ENCODE results near the gene NR5A1.

The NR5A1 gene

DNA sequence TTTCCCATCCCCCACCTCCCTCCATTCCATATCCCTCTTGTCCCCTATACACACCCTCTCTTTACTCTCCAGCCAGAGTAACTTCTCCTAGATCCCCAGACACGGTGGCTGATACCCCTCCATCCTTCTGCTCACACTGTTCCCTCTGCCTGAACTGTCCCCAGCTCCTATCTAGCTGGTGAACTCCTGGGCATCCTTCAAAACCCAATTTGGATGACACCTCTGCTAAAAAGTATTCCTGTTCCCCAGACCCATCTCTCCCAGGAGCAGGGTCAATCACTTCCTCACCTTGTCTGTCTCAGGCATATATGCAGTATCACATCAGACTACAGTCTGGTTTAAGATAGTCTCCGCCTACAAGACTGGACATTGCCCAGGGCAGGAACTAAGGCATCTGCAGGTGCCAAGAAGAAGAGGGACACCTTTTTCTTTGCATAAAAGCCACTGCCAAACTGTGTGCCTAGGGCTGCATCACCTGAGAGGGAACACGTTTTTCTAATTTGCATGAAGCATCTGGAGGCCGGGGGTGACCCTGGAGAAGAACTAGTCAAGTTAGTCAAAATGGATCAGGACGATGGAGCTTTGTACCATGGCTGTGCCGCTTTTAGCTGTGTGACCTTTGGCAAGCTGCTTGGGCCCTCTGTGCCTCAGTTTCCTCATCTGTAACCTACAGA, 27.1 kb downstream of the NR5A1 start:
- no peak for FAIRE-seq

DNA sequence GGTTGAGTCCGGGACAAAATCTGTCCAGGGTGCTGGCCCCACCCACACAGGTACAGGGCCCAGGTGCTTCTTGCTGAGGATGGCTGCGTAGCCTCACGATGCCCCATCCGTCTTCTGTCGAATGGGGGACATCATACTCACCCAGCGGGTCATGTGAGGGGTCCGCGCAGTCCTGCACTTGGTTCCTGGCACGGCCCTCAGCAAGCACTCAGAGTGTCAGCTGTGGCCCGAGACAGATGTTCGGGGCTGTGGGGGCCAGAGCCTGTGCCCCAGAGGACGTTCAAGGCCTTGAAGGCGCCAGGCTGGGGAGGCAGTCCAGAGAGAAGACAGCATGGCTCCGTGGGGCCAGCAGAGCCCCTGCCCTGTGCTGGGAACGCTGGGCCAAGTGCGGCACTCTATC, 27.8 kb downstream of the NR5A1 start:
- no peak for FAIRE-seq

DNA sequence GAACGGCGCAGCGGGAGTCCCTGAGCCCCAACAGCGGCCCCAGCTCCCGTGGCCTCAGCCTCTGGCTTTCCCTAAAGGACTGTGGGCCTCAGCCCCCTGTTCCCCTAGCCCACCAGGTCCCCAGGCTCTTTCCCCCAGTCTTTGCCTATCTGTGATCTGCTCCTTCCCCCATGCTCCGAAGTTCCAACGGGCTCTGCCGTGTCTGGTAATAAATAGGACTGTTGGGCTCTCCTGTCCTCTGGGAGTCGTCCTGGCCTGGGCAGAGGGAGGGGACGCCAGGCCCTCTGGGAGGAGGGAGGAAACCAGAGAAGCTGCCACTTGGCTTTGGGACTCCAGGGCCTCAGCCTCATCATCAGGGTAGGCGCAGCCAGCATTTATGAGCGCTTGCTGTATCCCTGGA, 28.8 kb downstream of the NR5A1 start:
- no peak for FAIRE-seq

DNA sequence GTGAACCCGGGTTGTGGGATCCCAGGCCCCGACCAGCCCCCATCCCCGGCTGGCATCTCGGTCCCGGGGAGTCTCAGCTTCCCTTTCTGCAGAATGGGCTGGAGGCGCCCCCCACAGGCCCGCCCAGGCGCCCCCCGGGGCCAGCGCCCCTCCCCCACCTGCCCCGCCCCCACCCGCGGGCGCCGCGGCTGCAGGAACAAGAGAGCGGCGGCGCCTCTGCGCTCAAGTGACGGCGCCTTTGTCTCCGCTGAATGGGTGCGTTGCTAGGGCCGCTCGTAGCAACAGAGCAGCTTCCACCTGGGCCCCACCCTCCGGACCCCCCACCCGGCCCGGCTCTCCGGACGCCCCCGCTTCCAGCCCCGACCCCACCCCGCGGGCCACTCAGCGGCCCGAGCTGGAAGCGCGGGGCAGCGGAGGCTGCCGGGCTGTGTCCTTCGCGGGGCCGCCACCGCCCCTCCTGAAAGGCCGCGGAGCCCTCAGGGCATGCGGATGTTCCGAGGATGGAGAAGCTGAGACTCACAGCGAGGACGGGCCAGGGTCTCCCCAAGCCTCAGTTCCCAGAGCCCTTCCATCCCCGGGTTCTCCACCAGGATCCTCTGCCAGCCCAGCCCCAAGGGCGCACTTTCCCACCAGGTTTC, 29.4 kb downstream of the NR5A1 start:
- FAIRE-seq: no peak

DNA sequence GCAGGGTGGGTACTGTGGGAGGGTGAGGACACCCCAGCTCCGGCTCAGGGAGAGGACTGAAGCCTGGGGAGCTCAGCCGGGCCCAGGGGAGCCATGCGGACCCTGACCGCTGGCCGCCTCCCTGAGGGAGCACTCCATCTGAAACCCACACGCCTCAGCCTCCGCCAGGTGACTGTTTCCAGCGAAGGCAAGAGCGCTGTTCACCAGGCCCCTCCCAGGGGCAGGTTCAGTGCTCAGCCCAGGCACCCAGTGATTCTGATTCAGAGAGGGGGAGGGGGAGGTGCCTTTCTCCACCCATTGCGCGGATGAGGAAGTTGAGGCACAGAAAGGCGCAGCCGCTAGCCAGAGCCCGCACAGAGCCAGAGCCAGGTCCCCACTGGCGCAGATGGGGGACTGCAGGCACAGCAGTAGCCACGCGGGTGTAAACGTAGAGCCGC, 30.0 kb downstream of the NR5A1 start:
- FAIRE-seq: no peak

DNA sequence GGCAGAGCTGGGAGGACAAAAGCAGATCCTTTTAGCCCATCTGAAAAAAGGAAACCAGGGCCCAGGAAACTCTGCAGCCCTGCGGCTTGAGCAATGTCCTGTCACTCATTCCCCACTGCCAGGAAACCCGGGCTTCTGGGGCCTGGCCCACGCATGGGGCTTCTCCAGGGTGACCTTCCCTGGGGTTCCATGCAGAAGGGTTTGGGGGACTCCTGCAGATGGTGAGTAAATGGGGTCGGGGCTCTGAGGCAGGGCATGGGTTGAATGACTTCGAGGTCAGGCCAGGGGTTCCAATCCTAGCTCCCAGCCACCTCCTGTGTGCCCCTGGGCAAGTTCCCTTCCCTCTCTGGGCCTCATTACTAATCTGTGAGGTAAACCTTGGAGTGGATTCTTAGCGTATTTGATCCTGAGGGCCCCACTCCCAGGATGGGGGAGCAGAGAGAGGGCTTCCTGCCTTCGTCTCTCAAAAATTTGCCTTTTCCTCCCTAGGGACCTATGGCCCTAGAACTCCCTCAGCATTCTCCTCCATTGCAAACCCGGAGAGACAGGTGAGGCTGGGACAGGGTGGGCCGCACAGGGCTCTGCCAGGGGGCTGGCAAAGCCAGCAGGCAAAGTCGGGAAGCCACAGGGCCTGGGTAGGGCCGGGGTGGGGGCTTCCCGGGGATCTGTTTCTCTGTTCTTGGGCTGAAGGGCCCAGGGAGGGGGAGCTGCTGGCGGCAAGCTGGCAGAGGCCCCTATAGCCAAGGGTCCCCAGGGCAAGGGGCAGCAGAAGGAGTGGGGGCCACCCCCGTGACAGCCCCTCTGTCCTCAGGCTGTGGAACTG, 31.1 kb downstream of the NR5A1 start:
- no peak for FAIRE-seq

DNA sequence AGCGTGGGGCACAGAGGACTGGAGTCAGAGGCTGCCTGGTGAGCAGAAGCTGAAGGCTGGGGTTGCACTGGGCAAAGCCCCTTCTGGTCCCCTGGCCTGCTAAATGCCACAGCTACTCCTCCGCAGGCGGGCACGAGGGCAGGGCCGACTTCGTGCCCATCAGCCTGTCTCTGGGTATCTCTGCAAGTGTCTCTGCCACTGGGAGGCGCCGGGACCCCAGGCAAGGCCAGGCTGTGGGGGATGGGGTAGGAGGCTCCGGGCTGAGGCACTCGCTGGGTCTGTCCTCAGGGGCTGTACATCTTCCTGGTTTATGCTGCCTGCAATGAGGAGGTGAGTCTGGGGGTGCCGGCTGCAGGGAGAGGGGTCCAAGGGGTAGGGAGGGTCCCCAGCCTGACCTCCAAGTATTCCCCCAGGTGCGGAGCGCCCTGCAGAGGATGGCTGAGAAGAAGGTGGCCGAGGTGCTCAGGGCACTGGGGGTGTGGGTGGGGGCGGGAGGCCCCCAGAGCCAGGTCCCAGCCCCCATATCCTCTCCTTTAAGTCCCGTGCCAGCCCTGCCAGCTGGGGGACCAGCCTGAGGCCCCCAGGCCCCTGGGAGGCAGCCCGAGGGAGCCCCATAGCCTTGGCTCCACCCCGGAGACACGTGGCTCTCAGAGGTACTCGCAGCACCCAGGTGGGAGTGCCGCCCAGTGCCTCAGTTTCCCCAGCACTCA, 31.9 kb downstream of the NR5A1 start:
- FAIRE-seq: no peak

DNA sequence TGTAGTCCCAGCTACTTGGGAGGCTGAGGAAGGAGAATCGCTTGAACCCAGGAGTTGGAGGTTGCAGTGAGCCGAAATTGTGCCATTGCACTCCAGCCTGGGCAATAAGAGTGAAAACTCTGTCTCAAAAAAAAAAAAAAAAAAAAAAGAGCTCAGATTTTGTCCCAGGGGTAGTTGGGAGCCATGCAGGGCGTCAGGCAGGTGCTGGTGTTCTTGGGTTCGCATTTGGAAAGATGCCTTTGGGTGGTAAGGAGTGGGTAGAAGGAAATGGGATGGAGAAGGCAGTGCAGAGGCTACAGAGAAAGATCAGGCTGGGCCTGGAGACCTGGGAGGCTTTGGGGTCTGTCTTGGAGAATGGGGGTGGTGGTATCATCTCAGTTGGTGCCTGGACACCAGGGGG, 33.0 kb downstream of the NR5A1 start:
- no peak for FAIRE-seq

DNA sequence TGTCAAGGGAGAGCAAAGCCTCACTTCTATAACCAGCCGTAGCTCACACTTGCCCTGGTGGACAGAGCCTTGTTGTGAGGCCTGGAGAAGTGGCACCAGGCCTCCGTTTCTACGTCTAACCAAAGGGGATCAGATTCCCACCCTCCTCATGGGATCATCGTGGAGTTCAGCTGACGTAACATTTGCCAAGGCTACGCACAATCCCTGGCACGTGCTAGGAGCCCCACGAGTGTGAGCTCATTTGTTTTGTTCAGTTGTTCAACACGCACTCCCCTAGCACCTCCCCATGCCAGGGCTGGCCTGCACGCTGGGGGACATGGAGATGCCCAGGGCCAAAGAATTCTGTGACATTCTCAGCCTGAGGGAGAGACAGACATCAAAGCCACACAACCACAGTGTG, 33.9 kb downstream of the NR5A1 start:
- no peak for FAIRE-seq

DNA sequence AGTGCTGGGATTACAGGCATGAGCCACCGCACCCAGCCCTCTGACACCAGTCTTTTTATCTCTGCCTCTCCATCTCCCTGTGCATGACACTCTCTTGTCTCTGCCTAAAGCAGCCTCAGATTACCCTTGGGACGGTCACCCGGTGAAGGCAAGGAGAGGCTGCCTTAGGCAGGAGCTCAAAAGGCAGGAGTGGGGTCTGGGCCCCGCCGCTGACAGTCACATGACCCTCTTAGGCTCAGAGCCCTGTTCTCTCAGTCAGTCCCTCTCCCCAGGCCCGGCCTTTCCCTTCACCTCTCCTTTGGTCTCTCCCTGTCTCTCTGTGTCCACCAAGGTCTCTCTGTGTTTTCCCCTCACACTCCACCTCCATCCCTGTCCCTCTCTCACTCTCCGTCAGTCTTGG, 34.4 kb downstream of the NR5A1 start:
- FAIRE-seq: no peak

DNA sequence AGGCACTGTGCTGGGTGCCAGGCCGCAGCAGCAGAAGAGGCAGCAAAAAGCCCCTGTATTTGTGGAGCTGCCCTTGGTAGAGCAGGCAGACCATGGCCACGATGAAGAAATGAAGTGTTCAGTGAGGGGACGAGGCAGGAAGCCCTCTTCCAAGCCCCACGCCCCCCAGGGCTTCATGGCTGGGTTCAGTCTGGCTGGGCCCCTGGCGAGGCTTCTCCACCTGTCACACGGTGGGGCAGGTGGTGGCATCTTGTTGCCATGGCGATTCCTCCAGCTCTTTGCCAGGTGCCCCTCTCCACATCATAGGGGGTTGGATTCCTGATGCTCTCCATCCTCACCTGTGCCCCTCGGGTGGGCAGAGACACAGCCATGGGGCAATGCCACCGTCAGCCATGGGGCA, 35.4 kb downstream of the NR5A1 start:
- no peak for FAIRE-seq

DNA sequence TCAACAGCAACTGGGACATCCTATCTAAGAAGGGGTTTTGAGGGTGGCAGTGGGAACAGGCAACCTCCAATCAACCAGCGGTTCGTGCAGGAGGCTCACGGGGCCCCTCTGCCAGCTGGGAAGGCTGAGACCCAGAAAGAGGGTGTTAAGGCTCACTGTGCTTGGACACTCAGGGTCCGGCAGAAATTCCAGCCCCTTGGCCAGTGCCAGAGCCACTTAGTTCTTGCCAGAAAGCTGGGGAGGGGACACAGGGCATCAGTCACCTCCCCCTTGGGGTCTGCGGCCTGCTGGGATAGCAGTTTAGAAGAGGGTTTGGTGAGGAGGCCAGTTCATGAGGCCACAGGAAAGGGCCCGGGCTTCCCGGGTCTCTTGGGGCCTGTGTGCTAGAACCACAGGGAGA, 36.5 kb downstream of the NR5A1 start:
- FAIRE-seq: no peak

DNA sequence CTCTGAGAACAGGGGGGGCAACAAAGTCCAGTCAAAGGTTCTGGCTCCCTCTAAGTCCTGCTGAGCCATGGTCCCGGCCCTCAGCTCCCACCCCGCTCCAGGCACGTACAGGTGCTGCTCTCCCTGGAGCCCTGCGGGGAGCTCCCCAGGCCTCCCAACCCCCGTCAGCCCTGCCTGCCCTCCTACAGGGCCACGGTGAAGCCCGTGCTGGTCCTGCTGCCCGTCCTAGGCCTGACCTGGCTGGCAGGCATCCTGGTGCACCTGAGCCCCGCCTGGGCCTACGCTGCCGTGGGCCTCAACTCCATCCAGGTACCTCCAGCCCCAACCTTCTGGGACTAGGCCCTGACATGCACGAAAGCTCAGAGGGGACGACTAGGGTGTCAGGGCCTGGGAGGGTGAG, 36.9 kb downstream of the NR5A1 start:
- no peak for FAIRE-seq

DNA sequence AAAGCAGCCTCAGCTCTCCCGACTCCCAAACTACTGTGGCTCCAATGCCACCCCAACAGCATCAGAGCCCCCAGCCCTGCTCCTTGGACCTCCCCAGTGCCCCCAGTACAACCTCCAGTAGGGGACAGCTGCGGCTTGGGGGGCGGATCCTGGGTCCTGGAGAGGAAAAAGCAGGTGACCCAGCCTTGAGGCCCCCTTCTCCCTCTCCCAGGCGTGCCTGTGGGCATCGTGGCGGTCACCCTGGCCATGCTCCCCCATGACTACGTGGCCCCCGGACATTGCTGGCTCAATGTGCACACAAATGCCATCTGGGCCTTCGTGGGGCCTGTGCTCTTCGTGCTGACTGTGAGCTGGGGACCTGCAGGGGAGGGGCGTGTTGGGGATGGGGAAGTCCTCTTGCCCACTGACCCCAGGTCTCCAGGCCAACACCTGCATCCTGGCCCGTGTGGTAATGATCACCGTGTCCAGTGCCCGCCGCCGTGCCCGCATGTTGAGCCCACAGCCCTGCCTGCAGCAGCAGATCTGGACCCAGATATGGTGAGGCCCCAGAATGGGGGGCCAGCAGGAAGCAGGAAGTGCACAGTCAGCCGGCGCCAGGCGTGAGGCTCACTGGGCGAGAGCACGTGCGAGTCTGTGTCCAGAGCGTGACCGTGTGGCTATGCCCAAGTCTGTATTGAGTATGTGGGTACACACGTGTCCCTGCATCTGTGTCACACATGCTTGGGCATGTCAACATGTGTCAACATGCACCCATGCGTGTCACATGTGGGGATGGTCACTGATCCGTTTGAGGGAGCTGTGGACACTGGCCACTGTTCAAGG, 38.0 kb downstream of the NR5A1 start:
- no peak for FAIRE-seq

DNA sequence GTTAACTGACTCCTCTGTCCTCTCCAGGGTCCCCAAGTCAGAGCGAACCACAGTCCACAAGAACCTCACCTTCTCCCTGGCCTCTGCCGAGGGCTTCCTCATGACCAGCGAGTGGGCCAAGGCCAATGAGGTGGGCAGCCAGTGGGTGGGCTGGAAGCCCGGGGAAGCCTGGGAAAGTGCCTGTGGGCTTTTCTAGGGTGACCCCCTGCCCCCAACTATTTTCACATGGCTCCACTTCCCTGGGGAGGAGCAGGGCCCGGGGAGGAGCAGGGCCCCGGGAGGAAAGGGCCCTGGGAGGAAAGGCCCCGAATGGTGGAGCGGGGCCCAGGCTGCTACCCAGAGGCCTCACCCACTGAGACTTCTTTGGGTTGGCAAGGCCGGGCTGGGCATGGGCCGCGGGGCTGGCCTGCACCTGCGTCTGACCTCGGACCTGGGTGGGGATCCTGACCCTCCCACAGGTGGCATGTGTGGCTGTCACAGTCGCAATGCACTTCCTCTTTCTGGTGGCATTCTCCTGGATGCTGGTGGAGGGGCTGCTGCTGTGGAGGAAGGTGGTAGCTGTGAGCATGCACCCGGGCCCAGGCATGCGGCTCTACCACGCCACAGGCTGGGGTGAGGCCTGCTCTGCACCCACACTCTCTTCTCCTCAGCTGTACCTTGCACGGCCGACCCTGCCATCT, 39.0 kb downstream of the NR5A1 start:
- FAIRE-seq: no peak

DNA sequence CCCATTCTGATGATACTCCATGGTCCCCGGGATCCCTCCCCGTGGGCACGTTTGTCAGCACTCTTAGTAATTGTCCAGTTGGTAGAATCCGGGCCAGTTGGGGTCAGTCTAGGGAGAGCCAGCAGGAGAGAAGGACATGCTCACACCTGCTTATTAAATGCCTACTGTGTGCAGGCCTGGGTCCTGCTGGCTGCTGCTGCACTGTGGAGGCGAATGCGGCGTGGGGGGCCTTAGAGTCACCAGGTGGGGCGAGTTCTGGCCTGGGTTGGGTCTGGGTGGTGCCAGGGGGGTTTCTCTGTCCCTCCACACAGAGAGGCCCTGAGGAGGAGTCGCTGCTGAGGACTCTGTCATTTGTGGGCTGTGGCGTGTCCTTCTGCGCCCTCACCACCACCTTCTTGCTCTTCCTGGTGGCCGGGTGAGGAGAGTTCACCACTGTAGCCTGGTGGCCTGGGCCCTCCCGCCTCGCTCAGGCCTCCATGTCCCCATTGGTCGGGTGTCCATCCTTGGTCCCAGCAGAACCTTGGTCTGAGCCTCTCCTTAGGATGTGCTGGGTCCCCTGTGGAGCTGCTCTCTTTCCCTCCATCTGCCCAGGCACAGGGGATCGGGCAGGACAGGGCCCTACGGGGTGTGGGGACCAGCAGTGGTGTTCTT, 39.7 kb downstream of the NR5A1 start:
- no peak for FAIRE-seq

DNA sequence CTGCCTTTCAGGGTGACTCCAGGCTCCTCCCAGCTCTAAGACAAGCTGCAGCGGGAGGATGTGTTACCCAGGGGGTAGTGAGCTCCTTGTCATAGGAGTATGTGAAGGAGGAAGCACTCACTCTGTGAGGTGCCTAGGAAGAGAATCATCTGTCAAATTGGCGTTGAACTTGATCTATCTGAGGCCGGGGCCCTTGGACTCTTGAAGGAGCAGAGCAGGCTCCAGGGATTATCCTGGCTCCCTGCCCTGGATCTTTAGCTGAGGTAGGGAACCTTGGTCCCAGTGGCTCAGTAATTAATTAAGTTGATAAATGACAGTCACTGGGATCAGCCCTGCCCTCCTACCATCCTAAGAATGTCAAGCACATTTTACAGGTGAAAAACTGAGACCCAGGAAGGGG, 41.5 kb downstream of the NR5A1 start:
- FAIRE-seq: no peak

DNA sequence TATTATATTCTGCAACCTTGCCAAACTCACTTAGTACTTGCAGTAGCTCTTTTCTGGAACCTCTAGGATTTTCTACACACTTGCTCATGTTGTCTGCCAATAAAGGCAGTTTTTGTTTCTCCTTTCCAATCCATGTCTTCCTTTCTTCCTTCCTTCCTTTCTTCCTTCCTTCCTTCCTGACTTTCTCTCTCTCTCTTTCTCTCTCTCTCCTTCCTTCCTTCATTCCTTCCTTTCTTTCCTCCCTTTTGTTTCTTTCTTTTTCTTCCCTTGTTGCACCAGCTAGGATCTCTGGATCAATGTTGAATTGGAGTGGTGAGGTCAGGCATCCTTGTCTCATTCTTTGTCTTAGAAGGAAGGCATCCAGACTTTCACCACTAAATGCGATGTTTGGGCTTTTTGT, 44.5 kb downstream of the NR5A1 start:
- FAIRE-seq: no peak

DNA sequence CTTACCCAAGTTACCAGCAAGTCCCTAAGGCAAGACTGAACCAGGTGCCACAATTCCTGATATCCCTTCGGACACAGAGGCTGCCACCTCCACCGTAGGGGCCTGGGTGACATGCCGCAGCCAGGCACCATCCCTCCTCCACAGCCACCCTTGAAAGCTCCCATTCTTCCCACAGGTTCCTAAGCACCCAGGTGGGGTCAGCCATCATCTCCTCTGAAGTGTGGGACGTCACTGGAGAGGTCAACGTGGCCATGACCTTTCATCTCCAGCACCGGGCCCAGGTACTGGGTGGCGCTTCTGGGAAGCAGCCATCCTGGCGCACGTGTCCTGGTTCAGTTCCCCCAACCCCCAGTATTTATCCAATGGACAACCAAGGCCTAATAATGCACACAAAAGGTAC, 48.8 kb downstream of the NR5A1 start:
- FAIRE-seq: no peak

DNA sequence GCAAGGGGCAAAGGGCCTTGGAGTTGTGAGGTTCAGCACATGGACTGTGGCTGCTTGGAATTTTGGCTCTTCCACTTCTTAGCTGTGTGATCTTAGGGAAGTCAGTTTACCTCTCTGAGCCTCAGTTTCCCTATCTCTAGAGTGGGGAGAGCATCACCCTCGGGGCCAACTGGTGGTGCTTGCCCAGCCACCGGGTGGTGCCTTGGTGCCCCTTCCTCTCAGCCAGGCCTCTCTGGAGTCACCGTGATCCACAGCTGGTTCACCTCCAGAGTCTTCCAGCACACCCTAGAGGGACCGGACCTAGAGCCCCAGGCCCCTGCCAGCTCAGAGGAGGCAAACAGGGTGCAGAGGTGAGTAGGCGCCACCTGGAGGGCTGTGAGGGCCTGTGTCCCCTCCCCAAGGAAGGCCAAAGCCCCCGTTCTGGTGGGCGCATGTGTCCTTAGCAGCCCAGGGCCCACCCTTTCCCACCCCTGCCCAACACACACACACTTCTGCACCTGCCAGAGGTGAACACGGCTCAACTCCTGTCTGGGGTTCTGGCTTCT, 49.2 kb downstream of the NR5A1 start:
- FAIRE-seq: no peak
